ENCODE measurements around the gene OTULIN.
A peak's percentile ranks its signal among the peaks of the same experiment; 100 is the strongest.

OTULIN gene

GRCh38 chr5:14669415-14669814 is 4.9 kb downstream of the OTULIN start:
- no peak for DNase-seq

- DNase-seq: no peak
Observed at GRCh38 chr5:14669975-14670374, 5.5 kb downstream of the OTULIN start.

GRCh38 chr5:14671414-14671813 is 6.9 kb downstream of the OTULIN start:
- no peak for DNase-seq

- peak; percentile 33 for DNase-seq
Observed at GRCh38 chr5:14672082-14672481, 7.6 kb downstream of the OTULIN start.

- no peak for DNase-seq
Observed at GRCh38 chr5:14672484-14673394, 8.2 kb downstream of the OTULIN start.

- DNase-seq: no peak
Observed at GRCh38 chr5:14673443-14673842, 8.9 kb downstream of the OTULIN start.

DNA sequence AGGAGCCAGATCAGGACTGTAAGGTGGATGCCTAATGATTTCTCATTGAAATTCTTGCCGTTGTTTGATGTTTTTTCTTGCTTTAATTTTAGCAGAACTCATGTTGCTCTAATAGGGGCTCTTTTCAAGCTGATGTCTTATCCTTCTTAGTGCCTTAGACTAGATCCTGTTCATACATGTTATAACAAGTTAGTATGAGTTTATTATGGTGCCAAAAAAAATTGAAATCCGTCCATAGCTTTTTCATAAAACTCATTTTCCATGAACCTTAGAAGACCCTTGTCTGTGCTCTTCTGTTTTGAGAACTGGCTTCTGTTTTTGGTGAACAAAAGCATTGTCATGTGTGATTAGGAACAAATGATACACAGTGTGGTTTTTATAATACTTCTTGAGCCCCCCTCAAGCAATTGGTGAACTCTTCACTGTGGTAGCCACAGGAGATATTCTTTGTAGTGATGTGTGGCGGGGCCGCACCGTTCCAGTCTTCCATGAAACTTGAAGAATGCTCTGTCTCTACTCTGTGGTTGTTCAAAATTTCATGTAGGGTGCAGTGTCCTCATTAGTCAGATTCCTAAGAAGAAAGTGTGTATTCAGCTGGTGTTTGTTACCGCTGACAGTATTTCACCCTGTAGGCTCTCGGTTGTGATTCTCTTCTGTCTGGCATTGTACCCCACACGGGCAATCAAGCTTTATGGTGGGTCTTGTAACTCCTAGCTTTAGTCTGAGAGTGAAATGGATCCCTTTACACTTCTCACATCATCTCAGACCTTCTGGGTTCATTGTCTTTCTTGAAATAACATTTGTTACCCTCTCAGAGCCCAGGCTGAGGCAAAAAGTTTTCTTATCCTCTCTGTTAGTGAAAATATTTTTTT is 10.7 kb downstream of the OTULIN start:
- no peak for DNase-seq

- peak; percentile 94 for DNase-seq
Observed at GRCh38 chr5:14675865-14676300, 11.4 kb downstream of the OTULIN start.

DNA sequence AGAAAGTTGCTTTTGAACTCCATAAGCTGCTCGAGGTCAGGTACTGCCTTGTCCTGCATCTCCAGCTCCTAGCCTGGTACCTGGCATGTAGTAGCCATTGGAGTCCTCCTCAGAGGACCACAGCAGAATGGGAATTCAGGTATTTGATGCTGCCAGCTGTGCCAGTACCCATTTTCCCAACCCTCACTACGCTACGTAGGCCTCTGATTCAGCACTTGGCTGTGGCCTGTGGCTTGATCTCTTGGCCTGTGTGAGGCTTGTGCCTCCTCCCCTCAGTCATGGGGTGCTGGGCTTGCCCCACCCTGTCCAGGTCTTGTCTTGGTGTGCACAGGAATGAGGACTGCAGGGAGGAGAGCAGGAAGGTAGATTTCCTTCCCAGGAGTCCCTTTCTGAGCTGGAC is 11.8 kb downstream of the OTULIN start:
- peak; percentile 87 for DNase-seq

- no peak for DNase-seq
Observed at GRCh38 chr5:14678773-14679334, 14.3 kb downstream of the OTULIN start.

DNA sequence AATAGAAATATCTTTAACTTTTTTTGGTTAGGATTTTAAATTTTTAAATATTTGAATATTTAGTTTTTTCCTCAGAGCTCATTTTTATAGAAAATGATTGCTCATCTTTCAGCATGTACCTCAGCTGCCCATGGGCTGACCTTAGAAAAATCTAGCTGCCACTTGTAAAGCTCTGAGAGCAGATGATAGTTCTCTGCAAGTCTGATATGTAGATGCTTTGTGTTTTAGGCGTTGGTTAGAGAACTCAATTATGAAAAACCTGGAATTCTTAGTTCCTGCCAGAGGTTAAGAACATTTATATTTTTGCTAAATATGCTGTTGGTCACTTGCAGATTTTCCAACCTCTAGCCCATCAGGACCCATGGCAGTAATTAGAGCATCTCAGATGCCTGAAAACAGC is 15.1 kb downstream of the OTULIN start:
- no peak for DNase-seq

GRCh38 chr5:14681236-14681752 is 16.8 kb downstream of the OTULIN start:
- DNase-seq: no peak

DNA sequence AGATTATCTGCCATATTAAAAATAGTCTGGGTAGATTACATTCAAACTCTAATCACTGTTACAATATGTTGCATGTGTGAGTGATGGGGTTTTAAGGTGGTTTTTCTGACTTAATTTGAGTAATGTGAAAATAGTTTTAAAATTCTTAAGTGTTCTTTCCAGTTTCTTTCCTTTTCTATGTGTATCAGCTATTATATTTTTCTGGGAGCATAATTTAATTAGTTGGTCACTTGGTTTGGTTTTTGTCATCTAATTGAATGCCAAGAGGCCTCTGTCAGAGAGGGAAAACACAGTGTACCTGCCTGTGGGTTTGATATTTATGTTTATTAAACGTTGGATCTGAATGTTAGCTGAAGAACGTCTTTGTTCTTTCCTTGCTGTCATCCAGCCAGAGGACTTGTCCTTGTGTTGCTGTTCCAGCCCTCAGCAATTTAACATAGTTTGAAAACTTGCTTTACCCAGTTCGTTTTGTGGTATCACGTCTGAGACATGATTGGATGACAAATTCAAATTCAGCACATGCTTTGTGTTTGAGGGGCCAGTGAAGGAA is 19.5 kb downstream of the OTULIN start:
- no peak for DNase-seq

- no peak for DNase-seq
Observed at GRCh38 chr5:14684757-14685156, 20.2 kb downstream of the OTULIN start.

GRCh38 chr5:14685757-14686156 is 21.2 kb downstream of the OTULIN start:
- peak; percentile 82 for DNase-seq

GRCh38 chr5:14686517-14686916 is 22.0 kb downstream of the OTULIN start:
- no peak for DNase-seq

DNA sequence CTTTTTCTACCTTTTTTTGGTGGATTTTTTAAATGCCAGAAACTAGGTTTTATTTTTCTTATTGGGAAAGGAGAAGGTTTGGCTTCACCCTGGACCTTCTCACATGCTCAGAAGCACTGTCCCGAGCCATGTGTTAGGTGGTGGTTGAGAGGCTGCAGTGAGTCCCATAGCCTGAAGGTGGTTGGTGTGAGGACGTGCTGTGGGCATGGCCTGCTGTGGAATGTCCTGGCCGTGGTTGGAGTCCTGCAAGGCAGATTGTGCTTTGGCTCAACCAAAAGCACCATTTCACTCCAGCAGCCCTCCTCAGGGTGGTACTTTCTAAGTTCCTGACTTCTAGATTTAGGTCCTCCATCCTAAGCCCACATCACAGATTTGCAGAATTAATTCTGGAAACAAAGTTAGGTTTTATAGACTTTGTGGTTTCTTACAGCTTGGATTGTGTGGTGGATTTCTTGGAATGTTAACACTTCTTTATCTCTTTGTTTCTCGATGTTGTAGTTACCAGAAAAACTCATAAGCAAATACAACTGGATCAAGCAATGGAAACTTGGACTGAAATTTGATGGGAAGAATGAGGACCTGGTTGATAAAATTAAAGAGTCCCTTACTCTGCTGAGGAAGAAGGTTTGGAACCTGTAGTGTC is 22.6 kb downstream of the OTULIN start:
- DNase-seq: no peak

GRCh38 chr5:14693070-14693469 is 28.6 kb downstream of the OTULIN start:
- DNase-seq: no peak

- no peak for DNase-seq
Observed at GRCh38 chr5:14695152-14695551, 30.6 kb downstream of the OTULIN start.

DNA sequence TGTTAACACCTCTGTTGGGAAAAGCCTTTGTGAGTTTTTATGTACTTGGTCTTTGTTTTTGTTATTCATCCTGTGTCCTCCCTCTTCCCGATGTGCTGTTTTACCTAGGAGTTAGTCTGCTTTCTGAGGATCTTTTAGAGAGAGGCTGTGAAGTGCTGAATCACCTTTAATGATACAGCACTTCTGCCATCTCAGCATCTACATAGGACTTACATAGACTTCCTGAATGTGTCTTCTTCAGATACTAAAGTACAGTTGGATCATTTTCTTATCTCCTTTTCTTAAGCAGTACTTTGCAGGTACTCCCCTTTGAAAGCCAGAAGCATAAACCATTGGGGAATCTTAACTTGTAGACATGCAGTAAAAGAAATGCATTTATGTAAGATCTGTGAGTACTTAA is 31.5 kb downstream of the OTULIN start:
- DNase-seq: peak; percentile 50

DNA sequence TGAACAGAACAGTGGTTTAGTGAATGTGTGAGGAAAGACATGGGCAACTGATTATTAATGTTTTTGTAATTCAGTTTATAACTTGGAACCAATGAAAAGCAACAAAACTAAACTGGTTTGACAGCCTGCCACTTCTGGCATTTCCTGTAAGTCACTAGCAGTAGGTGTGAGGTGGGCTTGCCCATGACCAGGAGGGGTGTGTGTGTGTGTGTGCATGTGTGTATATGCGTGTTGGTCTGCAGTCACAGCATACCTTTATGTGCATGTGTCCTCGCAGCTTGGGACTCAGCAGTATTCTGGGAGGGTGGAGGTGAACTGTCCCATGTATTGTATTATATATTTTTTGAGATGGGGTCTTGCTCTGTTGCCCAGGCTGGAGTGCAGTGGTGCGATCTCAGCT is 32.3 kb downstream of the OTULIN start:
- no peak for DNase-seq

GRCh38 chr5:14698495-14698894 is 34.0 kb downstream of the OTULIN start:
- DNase-seq: no peak

Data from hematopoietic multipotent progenitor cell treated with erythropoietin and hydrocortisone succinate and interleukin-3 and kit ligand, for 4 days (in vitro differentiated cells).